Measurements from ENCODE around the gene FABP3.

The FABP3 gene

DNA sequence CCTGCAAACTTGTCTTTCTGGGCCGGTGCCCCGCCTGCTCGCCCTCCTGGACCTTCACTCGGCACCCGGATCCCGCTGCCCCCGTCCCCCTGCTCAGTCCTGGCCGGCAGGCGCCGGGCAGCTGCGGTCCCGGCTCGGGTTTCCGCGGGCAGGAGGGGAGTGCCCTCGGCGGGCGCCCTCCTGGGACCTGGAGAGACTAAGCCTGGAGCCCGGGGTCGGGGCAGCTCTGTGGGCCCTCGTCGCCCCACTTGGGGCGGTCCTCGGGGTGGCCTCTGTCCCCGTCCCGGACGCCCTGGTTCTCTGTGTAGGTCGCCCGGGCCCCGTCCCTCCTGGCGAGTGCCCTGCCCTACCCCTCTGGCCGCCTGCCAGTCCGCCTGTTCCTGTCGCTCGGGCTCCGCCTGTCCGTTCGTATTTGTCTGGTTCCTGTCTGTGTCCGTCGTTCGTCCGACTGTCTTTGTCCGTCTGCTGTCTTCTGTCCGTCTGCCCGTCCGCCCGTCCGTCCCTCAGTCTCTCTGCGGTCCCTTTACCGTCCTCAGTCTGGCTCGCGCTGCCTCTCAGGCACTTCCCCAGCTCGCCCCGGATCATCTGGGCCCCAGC lies 40.6 kb upstream of the FABP3 start:
- Histone ChIP-seq H3K9me3 (ENCODE audit: control insufficient read depth, insufficient read depth, low read depth, low read length) (no peaks in the 10 kb centered on the region), H3K36me3 (ENCODE audit: control insufficient read depth in 2 of 2, insufficient read depth in 1 of 2, low read length in 2 of 2) (no peaks in the 10 kb centered on the region), H3K4me3 (ENCODE audit: low read depth, low read length) (peak overlapping the region; percentile 64), H3K4me1 (ENCODE audit: control insufficient read depth, insufficient read depth, low read length) (no peaks in the 10 kb centered on the region; the same call in 1 of the 2 replicates), H3K27ac (ENCODE audit: extremely low read depth, low read depth, low read length) (peak overlapping the region; percentile 34; the same call in 1 of the 2 replicates)
- ChIA-PET CTCF (interaction anchor here (0.7 to 2.1 kb wide), 4 partner anchors 9 to 482 kb away, joined by 4 to 14 read pairs (median 7); no protein-coding TSS in a partner anchor), POLR2A (no interaction called here)
- no peak for TF ChIP-seq ZFP69B (tag by site-specific recombination; IDR thresholded peaks at IDR 0.05)
- peak; percentile 23 for TF ChIP-seq WT1 (tag by site-specific recombination; IDR thresholded peaks at IDR 0.05)
- no peak for TF ChIP-seq SP2 (tag by site-specific recombination; IDR thresholded peaks at IDR 0.05)
- no peak for TF ChIP-seq ZNF76 (tag by site-specific recombination; IDR thresholded peaks at IDR 0.05; ENCODE audit: borderline replicate concordance, low read depth)
- TF ChIP-seq PRDM2 (tag by site-specific recombination; IDR thresholded peaks at IDR 0.05; ENCODE audit: borderline replicate concordance), result peak; percentile 93; the same call in 1 of the 2 replicates
- TF ChIP-seq, protein P1, sequence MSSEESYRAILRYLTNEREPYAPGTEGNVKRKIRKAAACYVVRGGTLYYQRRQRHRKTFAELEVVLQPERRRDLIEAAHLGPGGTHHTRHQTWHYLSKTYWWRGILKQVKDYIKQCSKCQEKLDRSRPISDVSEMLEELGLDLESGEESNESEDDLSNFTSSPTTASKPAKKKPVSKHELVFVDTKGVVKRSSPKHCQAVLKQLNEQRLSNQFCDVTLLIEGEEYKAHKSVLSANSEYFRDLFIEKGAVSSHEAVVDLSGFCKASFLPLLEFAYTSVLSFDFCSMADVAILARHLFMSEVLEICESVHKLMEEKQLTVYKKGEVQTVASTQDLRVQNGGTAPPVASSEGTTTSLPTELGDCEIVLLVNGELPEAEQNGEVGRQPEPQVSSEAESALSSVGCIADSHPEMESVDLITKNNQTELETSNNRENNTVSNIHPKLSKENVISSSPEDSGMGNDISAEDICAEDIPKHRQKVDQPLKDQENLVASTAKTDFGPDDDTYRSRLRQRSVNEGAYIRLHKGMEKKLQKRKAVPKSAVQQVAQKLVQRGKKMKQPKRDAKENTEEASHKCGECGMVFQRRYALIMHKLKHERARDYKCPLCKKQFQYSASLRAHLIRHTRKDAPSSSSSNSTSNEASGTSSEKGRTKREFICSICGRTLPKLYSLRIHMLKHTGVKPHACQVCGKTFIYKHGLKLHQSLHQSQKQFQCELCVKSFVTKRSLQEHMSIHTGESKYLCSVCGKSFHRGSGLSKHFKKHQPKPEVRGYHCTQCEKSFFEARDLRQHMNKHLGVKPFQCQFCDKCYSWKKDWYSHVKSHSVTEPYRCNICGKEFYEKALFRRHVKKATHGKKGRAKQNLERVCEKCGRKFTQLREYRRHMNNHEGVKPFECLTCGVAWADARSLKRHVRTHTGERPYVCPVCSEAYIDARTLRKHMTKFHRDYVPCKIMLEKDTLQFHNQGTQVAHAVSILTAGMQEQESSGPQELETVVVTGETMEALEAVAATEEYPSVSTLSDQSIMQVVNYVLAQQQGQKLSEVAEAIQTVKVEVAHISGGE (tag by site-specific recombination; conservative IDR thresholded peaks at IDR 0.05; ENCODE audit: low read depth), result peak; percentile 87
- TF ChIP-seq ZNF529 (tag by site-specific recombination; IDR thresholded peaks at IDR 0.05; ENCODE audit: insufficient replicate concordance), result no peak
- no peak for TF ChIP-seq HOXA7 (CRISPR knock-in tag; IDR thresholded peaks at IDR 0.05; ENCODE audit: borderline replicate concordance)
- TF ChIP-seq ZNF596 (tag by site-specific recombination; IDR thresholded peaks at IDR 0.05), result no peak
- TF ChIP-seq, protein P2, sequence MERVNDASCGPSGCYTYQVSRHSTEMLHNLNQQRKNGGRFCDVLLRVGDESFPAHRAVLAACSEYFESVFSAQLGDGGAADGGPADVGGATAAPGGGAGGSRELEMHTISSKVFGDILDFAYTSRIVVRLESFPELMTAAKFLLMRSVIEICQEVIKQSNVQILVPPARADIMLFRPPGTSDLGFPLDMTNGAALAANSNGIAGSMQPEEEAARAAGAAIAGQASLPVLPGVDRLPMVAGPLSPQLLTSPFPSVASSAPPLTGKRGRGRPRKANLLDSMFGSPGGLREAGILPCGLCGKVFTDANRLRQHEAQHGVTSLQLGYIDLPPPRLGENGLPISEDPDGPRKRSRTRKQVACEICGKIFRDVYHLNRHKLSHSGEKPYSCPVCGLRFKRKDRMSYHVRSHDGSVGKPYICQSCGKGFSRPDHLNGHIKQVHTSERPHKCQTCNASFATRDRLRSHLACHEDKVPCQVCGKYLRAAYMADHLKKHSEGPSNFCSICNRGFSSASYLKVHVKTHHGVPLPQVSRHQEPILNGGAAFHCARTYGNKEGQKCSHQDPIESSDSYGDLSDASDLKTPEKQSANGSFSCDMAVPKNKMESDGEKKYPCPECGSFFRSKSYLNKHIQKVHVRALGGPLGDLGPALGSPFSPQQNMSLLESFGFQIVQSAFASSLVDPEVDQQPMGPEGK (tag by site-specific recombination; IDR thresholded peaks at IDR 0.05), result peak; percentile 74; the same call in 1 of the 2 replicates
- TF ChIP-seq ZNF548 (tag by site-specific recombination; IDR thresholded peaks at IDR 0.05), result no peak
- no peak for TF ChIP-seq RBAK (tag by site-specific recombination; IDR thresholded peaks at IDR 0.05)
- TF ChIP-seq ZNF416 (tag by site-specific recombination; IDR thresholded peaks at IDR 0.05), result no peak
- no peak for TF ChIP-seq ZNF558 (tag by site-specific recombination; IDR thresholded peaks at IDR 0.05)
- TF ChIP-seq TCF7L2 (IDR thresholded peaks at IDR 0.05; ENCODE audit: borderline replicate concordance, low read depth, low read length), result no peak
- peak; percentile 50; the same call in 1 of the 2 replicates for TF ChIP-seq GLIS2 (tag by site-specific recombination; IDR thresholded peaks at IDR 0.05)
- no peak for TF ChIP-seq ZNF2 (tag by site-specific recombination; IDR thresholded peaks at IDR 0.05)
- no peak; the same call in 1 of the 2 replicates for TF ChIP-seq SP7 (tag by site-specific recombination; IDR thresholded peaks at IDR 0.05)
- TF ChIP-seq SP3 (tag by site-specific recombination; IDR thresholded peaks at IDR 0.05), result no peak; the same call in 1 of the 2 replicates
- TF ChIP-seq ZNF600 (tag by site-specific recombination; IDR thresholded peaks at IDR 0.05), result peak; percentile 38; the same call in 1 of the 2 replicates
- peak; percentile 44; the same call in 1 of the 2 replicates for TF ChIP-seq KLF8 (tag by site-specific recombination; IDR thresholded peaks at IDR 0.05)
- no peak for TF ChIP-seq ZNF830 (tag by site-specific recombination; IDR thresholded peaks at IDR 0.05; ENCODE audit: low read depth)
- TF ChIP-seq ZNF791 (tag by site-specific recombination; IDR thresholded peaks at IDR 0.05), result no peak
- TF ChIP-seq ZNF777 (tag by site-specific recombination; IDR thresholded peaks at IDR 0.05; ENCODE audit: borderline replicate concordance), result peak; percentile 86
- no peak for TF ChIP-seq ZNF449 (tag by site-specific recombination; IDR thresholded peaks at IDR 0.05)
- TF ChIP-seq ZNF561 (tag by site-specific recombination; IDR thresholded peaks at IDR 0.05; ENCODE audit: borderline replicate concordance), result peak; percentile 66; the same call in 1 of the 2 replicates

Measured in HEK293 (cell line).